Endothelial cell of umbilical vein (primary cell): Measurements from ENCODE around the gene RAB21. TPM values are rescaled to one million over a fixed set of nuclear protein-coding genes. Genes with fewer than 3 reads are reported as not detected.

Source experiments
- BruUV-seq: library from RNA; stranded (reverse); fragments of 400-500 nt; replicated peaks from 2 replicates; lab custom pipeline; 2021; lab: Mats Ljungman, UMichigan
- CTCF ChIA-PET: fragments of 300-600, 350-600 bp; sonication (Branson Sonifier 250); formaldehyde crosslinking; loops from one replicate; lab custom pipeline; 2021; ENCODE audit warnings: antibody characterized with exemption, inconsistent platforms; lab: Charles Lee
- POLR2A ChIA-PET: fragments of 300-600, 350-600 bp; sonication (Branson Sonifier 250); formaldehyde crosslinking; loops from one replicate; lab custom pipeline; 2021; ENCODE audit warnings: antibody characterized with exemption, inconsistent platforms; lab: Charles Lee
- DNase-seq: peaks from one replicate; pipeline ENCODE4 v3.0.0-alpha.2; 2011; ENCODE audit warnings: low read depth, low spot score
- FAIRE-seq: peaks from 2 replicates; lab custom pipeline; 2011; peaks lifted over from hg19 to GRCh38; lab: Jason Lieb, UNC
- H2AFZ ChIP-seq: 2 replicates; pipeline ENCODE4 v1.6.0; 2012; ENCODE audit warnings: low read depth, low read length, control low read depth, inconsistent platforms
- H3K27ac ChIP-seq: 2 replicates; pipeline ENCODE4 v1.5.1; 2011; ENCODE audit warnings: low read depth, mild to moderate bottlenecking, control low read depth, low read length, moderate library complexity; ENCODE audit not compliant: insufficient read depth
- H3K27me3 ChIP-seq, 2 experiments: 2 replicates each; pipeline versions ENCODE4 v1.6.0 to v1.6.1; 2011; ENCODE audit warnings: low read length in 2 of 2, mixed read lengths in 1 of 2; ENCODE audit not compliant: control insufficient read depth in 2 of 2, insufficient read depth in 2 of 2
- H3K36me3 ChIP-seq, 2 experiments: 2 replicates in 1 of 2; 3 replicates in 1 of 2; pipeline ENCODE4 v1.5.1; 2011; ENCODE audit warnings: low read length in 2 of 2, mild to moderate bottlenecking in 1 of 2, moderate library complexity in 1 of 2; ENCODE audit not compliant: control insufficient read depth in 2 of 2, insufficient read depth in 2 of 2; ENCODE audit errors: extremely low read depth in 1 of 2
- H3K4me1 ChIP-seq: 3 replicates; pipeline ENCODE4 v1.5.1; 2011; ENCODE audit warnings: mild to moderate bottlenecking, low read length; ENCODE audit not compliant: control insufficient read depth, insufficient read depth; ENCODE audit errors: extremely low read depth
- H3K4me2 ChIP-seq: 2 replicates; pipeline ENCODE4 v1.6.1; 2011; ENCODE audit warnings: low read length, control low read depth, mixed read lengths; ENCODE audit not compliant: insufficient read depth
- H3K4me3 ChIP-seq, 3 experiments: fragments of 200-600 bp in 1 of 3; sonication (generic), shearing (Covaris generic) in 1 of 3; replicated peaks in 1 of 3; 2 replicates each; pipeline ENCODE4 v1.5.1; 2011 to 2016; ENCODE audit warnings: control low read depth in 3 of 3, low read length in 3 of 3, mild to moderate bottlenecking in 2 of 3, inconsistent platforms in 1 of 3, low read depth in 1 of 3, moderate library complexity in 1 of 3; ENCODE audit not compliant: insufficient read depth in 1 of 3
- H3K79me2 ChIP-seq: 2 replicates; pipeline ENCODE4 v1.6.0; 2012; ENCODE audit warnings: low read length, inconsistent platforms; ENCODE audit not compliant: control insufficient read depth, insufficient read depth
- H3K9ac ChIP-seq: replicated peaks from 2 replicates; pipeline ENCODE3; 2011; ENCODE audit warnings: low read length, control low read depth; ENCODE audit not compliant: insufficient read depth; ENCODE audit errors: extremely low read depth
- H3K9me1 ChIP-seq: replicated peaks from 3 replicates; pipeline ENCODE4 v1.6.0; 2011; ENCODE audit warnings: mild to moderate bottlenecking, low read length; ENCODE audit not compliant: control insufficient read depth, insufficient read depth; ENCODE audit errors: extremely low read depth
- H3K9me3 ChIP-seq: replicated peaks from 2 replicates; pipeline ENCODE4 v1.5.1; 2012; ENCODE audit warnings: low read length, inconsistent platforms; ENCODE audit not compliant: control insufficient read depth, insufficient read depth
- H4K20me1 ChIP-seq: replicated peaks from 2 replicates; pipeline ENCODE3; 2011; ENCODE audit warnings: mild to moderate bottlenecking, low read length; ENCODE audit not compliant: control insufficient read depth, insufficient read depth; ENCODE audit errors: extremely low read depth
- EZH2 ChIP-seq: IDR thresholded peaks from 2 replicates; pipeline ENCODE4 v1.6.1; 2012; ENCODE audit warnings: borderline replicate concordance, low read depth, mild to moderate bottlenecking, moderate library complexity, low read length, inconsistent platforms; ENCODE audit not compliant: severe bottlenecking
- FOS ChIP-seq: IDR thresholded peaks from 2 replicates; pipeline ENCODE4 v1.6.1; 2011; ENCODE audit warnings: mild to moderate bottlenecking, low read length, moderate library complexity, borderline replicate concordance; ENCODE audit not compliant: insufficient read depth
- GATA2 ChIP-seq: IDR thresholded peaks from 2 replicates; pipeline ENCODE4 v1.7.0; 2011; ENCODE audit warnings: low read depth, mild to moderate bottlenecking, moderate library complexity, mixed read lengths, low read length; ENCODE audit not compliant: insufficient read length, insufficient read depth
- JUN ChIP-seq: IDR thresholded peaks from 2 replicates; pipeline ENCODE4 v1.6.1; 2011; ENCODE audit warnings: borderline replicate concordance, low read depth; ENCODE audit not compliant: insufficient read length, insufficient read depth
- MAX ChIP-seq: IDR thresholded peaks from 2 replicates; pipeline ENCODE4 v1.6.1; 2011; ENCODE audit not compliant: insufficient read depth, insufficient read length
- MYC ChIP-seq: IDR thresholded peaks from one replicate; pipeline ENCODE4 v1.6.1; 2011; ENCODE audit warnings: mild to moderate bottlenecking, low read depth, low read length
- POLR2A ChIP-seq: IDR thresholded peaks from 2 replicates; pipeline ENCODE4 v1.6.1; 2012; ENCODE audit warnings: low read depth, mild to moderate bottlenecking, control low read depth, low read length
- POLR2AphosphoS5 ChIP-seq: IDR thresholded peaks from 2 replicates; pipeline ENCODE4 v1.6.1; 2012; ENCODE audit warnings: low read depth, mild to moderate bottlenecking, control low read depth, low read length, moderate library complexity; ENCODE audit not compliant: insufficient read depth
- dilution Hi-C: fragments of 300-500 bp; cut with MboI; formaldehyde crosslinking; loops from one replicate; pipeline ENCODE4 v1.15.0; 2019; ENCODE audit warnings: low sequenced_read_pairs; ENCODE audit not compliant: extremely low pct_ligation_motif_present
- intact Hi-C: fragments of 100-400 bp; cut with micrococcal nuclease; formaldehyde crosslinking; loops from one replicate; pipeline ENCODE4 v1.10.0; 2022
- polyA plus RNA-seq, 4 experiments: library from polyadenylated mRNA; depleted of rRNA in 3 of 4; stranded (reverse) in 3 of 4; unstranded in 1 of 4; fragments of >200 nt; gene quantifications; 2 replicates each; pipeline versions ENCODE4 v1.2.1 to v1.2.3, GENCODE V29; 2011 to 2012; ENCODE audit warnings: missing spikeins in 1 of 4
- total RNA-seq: library from RNA; stranded (reverse); gene quantifications from 2 replicates; pipeline ENCODE4 v1.2.3, GENCODE V29; 2021

Gene RAB21
- total and polyA plus RNA-seq, 2 donors (not counting 3 experiments of a cell fraction or from before 2014, with no cell fraction given) = 1.8 to 49.6 TPM

GRCh38 chr12:71737197-71737596 lies 17.5 kb upstream of the RAB21 start:
- Histone ChIP-seq H3K9me3 (no peaks in the 10 kb centered on the region), H3K36me3 (no peaks in the 10 kb centered on the region), H4K20me1 (no peaks in the 10 kb centered on the region), H3K4me3 (no peak overlapping the region), H3K9ac (no peak overlapping the region), H3K79me2 (no peaks in the 10 kb centered on the region), H3K27me3 (no peaks in the 10 kb centered on the region), H3K4me1 (no peaks in the 10 kb centered on the region), H2AFZ (no peak overlapping the region), H3K4me2 (no peak overlapping the region), H3K27ac (no peak overlapping the region), H3K9me1 (no peaks in the 10 kb centered on the region)
- no TSS peak for BruUV-seq
- dilution Hi-C loops = no loop called here
- ChIA-PET CTCF (interaction anchor here (1.7 to 4.8 kb wide), 2 partner anchors 11 to 101 kb away, joined by 3 to 31 read pairs; no protein-coding TSS in a partner anchor), POLR2A (no interaction called here)
- no peak for TF ChIP-seq FOS
- TF ChIP-seq JUN = no peak
- no peak for TF ChIP-seq POLR2A
- no peak for TF ChIP-seq MAX
- no peak for TF ChIP-seq POLR2AphosphoS5
- TF ChIP-seq EZH2 = no peak
- no peak for TF ChIP-seq GATA2
- TF ChIP-seq MYC = no peak
- no peak for FAIRE-seq
- DNase-seq = no peak
- intact Hi-C loops = no loop called here

DNA sequence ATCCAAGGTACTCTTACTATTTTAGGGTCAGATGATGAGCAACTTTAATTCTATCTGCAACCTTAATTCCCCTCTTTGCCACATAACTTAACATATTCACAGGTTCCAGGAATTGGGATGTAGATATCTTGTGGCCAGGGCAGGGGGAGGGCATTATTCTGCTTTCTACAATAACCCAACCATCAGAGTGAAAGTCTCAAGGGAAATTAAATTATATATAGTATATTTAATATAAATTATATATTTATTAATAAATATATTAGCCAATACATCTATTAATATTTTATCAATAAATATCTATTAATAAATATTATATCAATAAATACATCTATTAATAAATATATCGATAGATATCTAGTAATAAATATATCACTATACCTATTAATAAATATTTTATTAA lies 11.7 kb upstream of the RAB21 start:
- Histone ChIP-seq H3K36me3 (no peaks in the 10 kb centered on the region), H3K27ac (no peak overlapping the region), H3K4me3 (no peak overlapping the region), H3K9me3 (no peaks in the 10 kb centered on the region), H3K4me1 (no peaks in the 10 kb centered on the region), H3K79me2 (no peaks in the 10 kb centered on the region), H3K9me1 (no peaks in the 10 kb centered on the region), H3K4me2 (no peak overlapping the region), H2AFZ (no peak overlapping the region), H3K9ac (no peak overlapping the region), H3K27me3 (no peaks in the 10 kb centered on the region), H4K20me1 (no peaks in the 10 kb centered on the region)
- dilution Hi-C loops (no loop called here), intact Hi-C loops (no loop called here)
- no peak for TF ChIP-seq POLR2AphosphoS5
- no peak for TF ChIP-seq FOS
- no peak for FAIRE-seq
- ChIA-PET POLR2A (no interaction called here), CTCF (no interaction called here)
- DNase-seq = no peak
- BruUV-seq = no TSS peak
